Astrocyte of the cerebellum (primary cell): Measurements from ENCODE around the gene MEGF10.
A peak's percentile ranks its signal among the peaks of the same experiment; 100 is the strongest.
"Not testable (repeated sequence)": the region's sequence is repeated elsewhere in the genome, so short reads cannot be mapped to it uniquely, and the experiment has no call there.

Source experiments
- DNase-seq: peaks from one replicate; pipeline ENCODE4 v3.0.0-alpha.2; 2011; ENCODE audit warnings: low read depth
- H3K4me3 ChIP-seq: 2 replicates; pipeline ENCODE4 v1.5.1; 2011; ENCODE audit warnings: mild to moderate bottlenecking, low read depth, low read length, moderate library complexity
- in situ Hi-C: cut with HindIII; loops from 2 replicates; pipeline ENCODE4 v1.10.0; 2017; ENCODE audit warnings: low sequenced_read_pairs
- TF ChIP-seq, protein P1 (sequence below): IDR thresholded peaks from 2 replicates; pipeline ENCODE4 v1.5.1; 2012; ENCODE audit warnings: low read length, low read depth, moderate library complexity, mild to moderate bottlenecking; ENCODE audit errors: missing control alignments

The MEGF10 gene

DNA sequence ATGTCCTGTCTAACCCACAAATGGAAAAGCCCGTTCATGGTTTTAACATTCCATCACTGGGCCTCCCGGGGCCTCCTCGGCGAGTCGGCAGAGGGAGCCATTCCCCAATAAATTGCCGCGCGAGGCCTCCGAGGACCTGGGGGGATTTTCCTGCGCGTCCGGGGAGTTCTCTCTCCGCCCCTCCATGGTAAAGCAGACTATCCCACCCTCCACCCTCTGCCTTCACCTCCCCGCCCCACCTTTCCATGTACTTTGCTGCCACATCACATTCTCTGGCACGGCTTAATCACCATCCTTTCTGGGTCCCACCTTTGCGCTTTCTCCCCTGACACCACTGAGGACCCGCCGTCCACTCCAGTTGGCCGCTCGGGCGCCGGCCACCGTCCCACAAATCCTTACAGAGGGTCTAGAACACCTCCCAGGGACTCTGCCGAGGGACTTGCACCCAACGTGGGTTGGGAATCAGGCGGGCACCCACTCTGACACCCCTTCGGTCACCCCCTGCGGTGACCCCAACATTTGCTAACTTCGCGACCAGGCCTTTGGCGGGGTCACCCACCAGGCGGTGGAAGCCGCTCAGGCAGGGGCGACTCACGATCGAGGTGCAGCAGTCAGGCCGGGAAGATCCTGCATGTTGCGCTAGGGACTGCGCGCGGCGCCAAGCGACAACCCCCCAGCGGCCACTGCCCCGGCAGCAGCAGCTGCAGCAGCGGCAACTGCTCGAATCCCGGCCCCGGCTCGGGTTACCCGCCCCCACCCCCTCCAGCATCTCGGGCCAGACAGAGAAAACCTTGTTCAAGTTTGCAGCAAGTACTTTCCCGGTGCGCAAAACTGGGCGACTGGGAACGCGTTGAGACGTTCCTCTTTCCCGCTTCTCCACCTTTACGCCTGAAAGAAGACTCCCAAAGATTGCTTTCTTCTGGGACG is at the start of gene MEGF10:
MEGF10 (plus strand) TSS at position 778 of the 927 bp plus-strand sequence. CDS start 40,513 bp downstream, outside the sequence.
- DNase-seq = peak; percentile 40
- H3K4me3 ChIP-seq = peak within 1 kb of the TSS; percentile 55
- TF ChIP-seq, protein P1, sequence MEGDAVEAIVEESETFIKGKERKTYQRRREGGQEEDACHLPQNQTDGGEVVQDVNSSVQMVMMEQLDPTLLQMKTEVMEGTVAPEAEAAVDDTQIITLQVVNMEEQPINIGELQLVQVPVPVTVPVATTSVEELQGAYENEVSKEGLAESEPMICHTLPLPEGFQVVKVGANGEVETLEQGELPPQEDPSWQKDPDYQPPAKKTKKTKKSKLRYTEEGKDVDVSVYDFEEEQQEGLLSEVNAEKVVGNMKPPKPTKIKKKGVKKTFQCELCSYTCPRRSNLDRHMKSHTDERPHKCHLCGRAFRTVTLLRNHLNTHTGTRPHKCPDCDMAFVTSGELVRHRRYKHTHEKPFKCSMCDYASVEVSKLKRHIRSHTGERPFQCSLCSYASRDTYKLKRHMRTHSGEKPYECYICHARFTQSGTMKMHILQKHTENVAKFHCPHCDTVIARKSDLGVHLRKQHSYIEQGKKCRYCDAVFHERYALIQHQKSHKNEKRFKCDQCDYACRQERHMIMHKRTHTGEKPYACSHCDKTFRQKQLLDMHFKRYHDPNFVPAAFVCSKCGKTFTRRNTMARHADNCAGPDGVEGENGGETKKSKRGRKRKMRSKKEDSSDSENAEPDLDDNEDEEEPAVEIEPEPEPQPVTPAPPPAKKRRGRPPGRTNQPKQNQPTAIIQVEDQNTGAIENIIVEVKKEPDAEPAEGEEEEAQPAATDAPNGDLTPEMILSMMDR = peak; percentile 83
- in situ Hi-C loops = no loop called here

DNA sequence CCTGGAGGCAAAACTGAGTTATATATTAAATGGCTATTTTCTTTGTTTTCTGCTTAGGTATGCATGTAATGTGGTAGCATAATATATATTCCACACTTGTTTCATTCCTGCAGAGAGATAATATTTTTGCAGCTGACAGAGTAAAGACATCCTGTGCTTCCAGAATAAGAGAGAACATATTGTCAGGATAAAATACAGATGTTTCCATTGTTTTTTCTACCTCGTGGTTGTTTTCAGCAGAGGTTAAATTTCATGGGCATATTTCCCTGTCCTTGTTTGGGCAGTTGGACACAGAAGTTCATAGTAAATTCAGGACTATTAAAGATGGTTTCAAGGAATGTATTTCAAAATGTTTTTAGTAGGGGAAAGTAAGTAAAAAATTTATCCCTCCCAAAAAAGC is 47.6 kb upstream of the MEGF10 start:
- in situ Hi-C loops = no loop called here
- TF ChIP-seq, protein P1 = no peak
- no peak for DNase-seq
- no peak overlapping the region for H3K4me3 ChIP-seq

DNA sequence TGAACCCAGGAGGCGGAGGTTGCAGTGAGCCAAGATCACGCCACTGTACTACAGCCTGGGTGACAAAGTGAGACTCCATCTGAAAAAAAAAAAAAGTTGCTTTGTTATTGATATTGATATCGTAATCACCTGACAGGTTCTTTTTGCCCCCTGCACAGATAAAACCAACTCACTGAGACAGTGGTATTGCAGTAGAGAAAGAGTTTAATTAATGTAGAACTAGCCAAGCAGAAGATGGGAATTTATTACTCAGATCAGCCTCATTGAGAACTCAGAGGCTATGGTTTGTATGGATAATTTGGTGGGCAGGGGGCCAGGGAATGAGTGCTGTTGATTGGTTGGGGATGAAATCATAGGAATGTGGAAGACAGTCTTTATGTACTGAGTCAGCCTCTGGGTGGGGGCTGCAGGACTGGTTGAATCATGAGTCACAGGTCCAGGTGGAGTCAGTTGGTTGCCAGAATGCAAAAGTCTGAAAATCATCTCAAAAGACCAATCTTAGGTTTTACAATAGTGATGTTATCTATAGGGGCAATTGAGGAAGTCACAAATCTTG is 35.8 kb upstream of the MEGF10 start:
- TF ChIP-seq, protein P1 = no peak
- in situ Hi-C loops = no loop called here
- H3K4me3 ChIP-seq = no peak overlapping the region
- DNase-seq = peak; percentile 59

DNA sequence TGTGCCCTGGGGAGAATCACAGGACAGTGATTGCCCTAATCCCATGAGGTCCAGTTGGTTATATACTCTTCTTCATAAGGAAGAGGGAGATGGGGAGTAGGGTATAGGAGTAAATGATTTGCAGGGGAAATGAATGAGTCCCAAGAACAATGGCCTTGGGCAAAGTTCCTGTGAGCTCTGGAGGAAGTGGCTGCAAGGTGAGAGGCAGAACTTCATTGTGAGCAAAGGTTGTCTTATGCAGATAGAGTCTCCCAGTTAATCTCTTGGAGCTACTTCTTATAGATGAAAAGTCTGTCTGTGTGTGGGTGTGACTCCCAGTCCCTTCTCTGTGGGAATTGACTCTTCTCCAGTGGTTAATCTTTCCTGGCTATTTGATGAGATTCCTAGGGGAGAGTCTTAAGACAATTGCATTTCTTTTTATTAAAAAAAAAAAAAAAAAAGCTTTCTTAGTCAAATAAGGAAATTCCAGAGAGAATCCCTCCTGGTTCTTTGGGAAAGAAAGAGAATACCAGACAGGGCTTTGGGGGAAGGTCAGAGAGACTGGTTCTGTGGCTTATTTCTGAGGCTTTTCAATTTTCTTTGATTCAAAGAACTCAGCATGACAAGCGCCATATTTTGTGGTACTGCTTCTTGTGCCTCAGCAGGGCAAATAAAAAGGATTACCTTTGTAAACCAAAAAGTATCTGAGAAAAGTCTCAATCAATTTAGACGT is 33.6 kb upstream of the MEGF10 start:
- no peak overlapping the region for H3K4me3 ChIP-seq
- in situ Hi-C loops = no loop called here
- no peak for DNase-seq
- TF ChIP-seq, protein P1 = no peak

DNA sequence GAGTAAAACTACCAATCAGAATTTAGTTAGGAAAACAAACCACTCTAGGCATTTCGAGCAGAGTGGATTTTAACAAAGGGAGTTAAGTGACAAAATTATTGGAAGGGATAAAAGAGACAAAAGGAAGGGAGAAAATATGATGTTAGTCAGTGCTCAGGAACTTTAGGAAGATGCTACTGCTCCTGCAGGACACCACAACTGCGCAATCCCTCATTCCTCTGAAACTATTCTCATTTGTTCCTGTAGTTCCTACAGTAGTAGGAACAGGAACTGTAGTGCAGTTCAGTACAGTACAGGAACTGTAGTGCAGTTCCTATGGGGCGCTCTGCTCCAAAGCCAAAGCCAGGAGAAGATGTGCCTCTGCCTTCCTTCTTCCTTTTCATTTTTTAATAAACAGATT is 29.9 kb upstream of the MEGF10 start:
- H3K4me3 ChIP-seq = no peak overlapping the region
- TF ChIP-seq, protein P1 = no peak
- DNase-seq = no peak
- in situ Hi-C loops = no loop called here

DNA sequence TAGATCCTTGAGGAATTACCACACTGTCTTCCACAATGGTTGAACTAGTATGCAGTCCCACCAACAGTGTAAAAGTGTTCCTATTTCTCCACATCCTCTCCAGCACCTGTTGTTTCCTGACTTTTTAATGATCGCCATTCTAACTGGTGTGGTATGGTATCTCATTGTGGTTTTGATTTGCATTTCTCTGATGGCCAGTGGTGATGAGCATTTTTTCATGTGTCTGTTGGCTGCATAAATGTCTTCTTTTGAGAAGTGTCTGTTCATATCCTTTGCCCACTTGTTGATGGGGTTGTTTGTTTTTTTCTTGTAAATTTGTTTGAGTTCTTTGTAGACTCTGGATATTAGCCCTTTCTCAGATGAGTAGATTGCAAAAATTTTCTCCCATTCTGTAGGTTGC is 25.1 kb upstream of the MEGF10 start:
- DNase-seq, H3K4me3 ChIP-seq, in situ Hi-C loops: not testable (repeated sequence)

DNA sequence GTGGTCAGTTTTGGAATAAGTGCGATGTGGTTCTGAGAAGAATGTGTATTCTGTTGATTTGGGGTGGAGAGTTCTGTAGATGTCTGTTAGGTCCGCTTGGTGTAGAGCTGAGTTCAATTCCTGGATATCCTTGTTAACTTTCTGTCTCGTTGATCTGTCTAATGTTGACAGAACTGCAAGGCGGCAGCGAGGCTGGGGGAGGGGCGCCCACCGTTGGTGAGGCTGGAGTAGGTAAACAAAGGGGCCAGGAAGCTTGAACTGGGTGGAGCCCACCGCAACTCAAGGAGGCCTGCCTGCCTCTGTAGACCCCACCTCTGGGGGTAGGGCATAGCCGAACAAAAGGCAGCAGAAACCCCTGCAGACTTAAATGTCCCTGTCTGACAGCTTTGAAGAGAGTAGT is 22.3 kb upstream of the MEGF10 start:
- H3K4me3 ChIP-seq, in situ Hi-C loops, DNase-seq: not testable (repeated sequence)

DNA sequence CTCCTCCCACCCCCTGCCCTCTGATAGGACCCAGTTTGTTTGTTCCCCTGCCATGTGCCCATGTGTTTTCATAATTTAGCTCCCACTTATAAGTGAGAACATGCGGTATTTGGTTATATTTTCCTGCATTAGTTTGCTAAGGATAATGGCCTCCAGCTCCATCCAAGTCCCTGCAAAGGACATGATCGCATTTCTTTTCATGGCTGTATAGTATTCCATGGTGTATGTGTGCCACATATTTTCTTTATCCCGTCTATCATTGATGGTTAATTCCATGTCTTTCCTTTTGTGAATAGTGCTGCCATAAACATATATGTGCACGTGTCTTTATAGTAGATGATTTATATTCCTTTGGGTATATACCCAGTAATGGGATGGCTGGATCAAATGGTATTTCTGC is 19.9 kb upstream of the MEGF10 start:
- DNase-seq, in situ Hi-C loops, H3K4me3 ChIP-seq: not testable (repeated sequence)
